GM19467 (cell line): ENCODE measurements around the gene MMP3.

ENCODE experiments used
- ATAC-seq: cut with Tn5 transposase; IDR thresholded peaks from one replicate; pipeline ENCODE4 v1.9.1; 2021; ENCODE audit warnings: mild to moderate bottlenecking, moderate library complexity; ENCODE audit not compliant: unreplicated experiment

Gene MMP3

DNA sequence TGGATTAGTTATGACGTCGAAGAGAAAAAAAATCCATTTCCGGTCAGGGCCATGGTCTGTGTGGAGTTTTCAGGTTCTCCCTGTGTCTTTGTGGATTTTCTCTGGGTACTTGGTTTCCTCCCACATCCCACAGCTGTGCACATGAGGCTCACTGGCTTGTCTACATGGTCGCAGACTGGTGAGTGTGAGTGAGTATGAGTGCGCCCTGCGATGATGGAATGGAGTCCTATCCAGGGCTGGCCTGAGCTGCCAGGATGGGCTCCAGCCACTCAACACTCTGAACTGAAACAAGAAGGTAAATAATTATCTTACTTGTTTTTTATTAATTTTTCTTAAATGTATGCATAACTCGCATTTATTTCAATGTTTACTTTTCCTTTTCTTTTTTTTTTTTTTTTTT is 10.8 kb downstream of the MMP3 start:
- no peak for ATAC-seq

DNA sequence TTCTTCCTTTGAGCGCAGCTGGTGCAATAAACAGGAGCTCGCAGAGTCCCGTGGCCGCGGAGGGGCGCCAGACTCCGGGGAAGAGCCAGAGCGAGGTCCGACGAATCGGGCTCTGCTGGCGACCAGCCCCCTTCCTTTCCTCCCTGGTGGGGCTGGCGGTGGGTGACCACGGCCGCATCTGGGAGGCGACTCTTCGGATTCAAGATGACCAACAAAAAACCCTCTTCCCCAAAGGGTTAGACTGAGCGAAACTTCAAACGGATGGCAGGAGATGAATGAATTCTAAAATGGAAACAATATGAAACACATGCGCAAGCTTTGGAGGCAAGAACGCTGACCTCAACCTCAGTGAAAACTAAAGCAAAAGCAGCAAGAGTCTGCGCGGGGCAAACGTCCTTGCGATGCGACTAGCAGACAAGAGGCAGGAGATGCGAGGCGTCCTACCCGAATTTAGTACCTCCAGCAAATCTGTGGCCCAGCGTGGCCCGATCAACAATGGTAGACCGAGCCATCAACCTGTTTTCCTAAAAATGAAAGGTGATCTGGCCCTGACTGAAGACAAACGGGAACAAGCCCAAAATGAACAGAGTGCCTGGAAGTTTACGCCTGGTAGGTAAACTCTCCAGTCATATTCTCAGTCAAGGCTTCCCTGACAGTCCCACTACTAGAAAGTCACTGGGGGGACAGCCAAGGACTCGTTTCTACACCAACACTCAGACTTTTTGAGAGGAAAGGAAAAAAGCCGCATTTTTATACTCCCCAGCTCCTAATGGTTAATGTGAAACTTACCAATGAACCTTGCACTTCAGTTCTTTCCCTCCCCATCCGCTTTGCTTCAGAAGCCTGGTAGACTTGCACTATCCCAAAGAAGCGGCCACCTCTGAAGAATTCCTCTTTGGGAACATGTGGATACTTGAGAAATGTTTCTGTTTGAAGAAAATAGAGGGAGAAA is 11.6 kb downstream of the MMP3 start:
- ATAC-seq = no peak

DNA sequence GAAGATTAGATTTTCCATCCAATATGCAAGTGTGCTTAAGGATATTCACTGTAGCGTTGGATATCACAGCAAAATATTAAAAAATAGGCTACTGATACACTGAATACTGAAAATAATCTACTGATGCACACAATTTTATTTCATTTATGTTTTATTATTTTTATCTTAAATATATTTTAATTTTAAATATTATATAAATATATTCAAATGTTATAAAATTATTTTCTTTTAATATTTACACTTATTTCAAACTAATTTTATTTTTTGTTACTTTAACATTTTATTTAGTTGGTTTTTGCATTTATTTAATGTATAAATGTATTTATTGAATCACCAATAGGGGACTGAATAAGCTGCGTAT is 12.3 kb downstream of the MMP3 start:
- no peak for ATAC-seq

DNA sequence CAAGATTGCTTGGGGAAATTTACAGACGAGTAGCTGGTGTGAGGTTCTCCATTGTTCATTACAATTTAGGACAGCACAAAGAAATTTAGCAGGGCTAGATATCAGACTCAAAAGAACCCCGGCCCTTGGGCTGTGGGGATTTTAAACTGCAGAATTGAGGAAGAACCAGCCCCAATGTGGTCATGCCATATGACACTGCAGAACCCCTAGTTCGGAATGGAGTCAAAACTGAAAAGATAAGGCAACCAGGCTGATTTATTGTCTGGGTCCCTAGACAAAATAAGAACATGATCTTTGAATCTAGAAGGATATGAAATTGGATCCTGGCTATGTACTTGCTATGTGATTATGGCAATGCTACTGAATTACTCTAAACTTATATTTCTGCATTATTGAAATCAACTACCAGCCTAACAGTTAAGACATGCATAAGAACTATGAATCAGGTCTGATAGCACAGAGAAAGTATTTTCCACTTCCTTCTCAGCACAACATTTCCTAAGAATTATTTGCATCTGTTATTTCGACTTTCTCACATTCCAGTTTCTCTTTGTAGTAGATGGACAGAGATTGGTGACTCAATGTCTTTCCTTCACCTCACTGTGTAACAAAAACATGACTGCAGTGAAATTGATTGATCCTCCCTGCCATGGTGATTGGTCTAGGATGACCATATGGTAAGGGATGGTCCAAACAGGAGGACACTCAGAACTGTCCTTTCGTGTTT is 13.2 kb downstream of the MMP3 start:
- ATAC-seq = no peak

DNA sequence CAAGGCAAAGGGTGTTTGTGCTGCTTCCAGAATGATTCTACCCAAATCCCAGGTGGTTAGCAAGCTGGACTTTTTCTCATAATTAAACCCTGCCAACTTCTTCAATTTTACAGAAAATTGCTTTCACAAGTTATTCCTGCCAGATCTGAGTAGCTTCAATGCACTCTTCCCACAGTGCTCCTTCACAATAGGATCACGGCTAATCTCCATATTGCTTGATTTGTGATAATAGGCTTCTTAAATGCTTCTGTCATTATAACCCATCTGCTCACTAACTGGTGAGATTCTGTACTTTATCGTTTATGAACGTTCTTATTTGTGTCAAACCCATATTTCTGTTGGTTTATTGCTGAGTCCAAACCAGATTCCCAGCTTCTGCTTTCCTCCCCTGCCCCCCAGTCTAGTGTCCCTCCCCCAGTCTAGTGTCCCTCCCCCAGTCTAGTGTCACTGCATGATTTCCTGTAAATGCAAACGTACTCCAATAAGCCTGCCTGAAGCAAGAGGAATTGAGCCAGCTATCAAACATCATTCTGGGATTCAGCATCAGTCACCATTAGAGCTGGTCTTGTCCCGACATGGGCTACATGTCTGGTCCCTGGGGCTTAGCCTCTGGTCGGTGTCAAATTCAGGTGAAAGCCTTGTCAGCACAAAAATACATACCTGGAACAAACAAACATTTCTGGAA is 14.0 kb downstream of the MMP3 start:
- no peak for ATAC-seq

DNA sequence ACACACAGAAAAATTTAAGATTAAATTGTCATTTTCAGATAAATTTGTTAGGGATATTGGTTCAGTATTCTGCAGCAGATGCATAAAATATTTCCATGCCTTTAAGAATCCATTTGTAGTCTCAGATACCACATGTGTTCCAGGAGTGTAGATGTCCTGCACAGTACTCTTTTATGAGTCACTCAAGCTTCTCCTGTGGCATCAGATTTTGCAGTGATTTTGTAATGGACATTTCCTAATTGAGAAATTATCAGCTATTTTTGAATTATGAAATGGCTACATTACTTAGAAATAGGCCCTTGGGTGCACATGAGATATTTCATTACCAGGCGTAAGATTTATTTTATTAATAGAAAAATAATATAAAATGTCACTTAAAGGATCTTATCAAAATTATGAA is 18.9 kb downstream of the MMP3 start:
- no peak for ATAC-seq

DNA sequence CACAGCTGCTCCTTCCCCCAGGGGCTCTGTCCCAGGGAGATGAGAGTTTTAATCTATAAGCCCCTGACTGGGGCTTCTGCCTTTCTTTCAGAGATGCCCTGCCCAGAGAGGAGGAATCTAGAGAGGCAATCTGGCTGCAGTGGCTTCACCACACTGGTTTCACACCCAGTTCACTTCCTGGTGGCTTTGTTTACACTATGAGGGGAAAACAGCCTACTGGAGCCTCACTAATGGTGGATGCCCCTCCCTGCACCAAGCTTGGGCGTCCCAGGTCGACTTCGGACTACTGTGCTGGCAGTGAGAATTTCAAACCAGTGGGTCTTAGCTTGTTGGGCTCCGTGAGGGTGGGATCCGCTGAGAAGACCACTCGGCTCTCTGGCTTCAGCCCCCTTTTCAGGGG is 23.9 kb downstream of the MMP3 start:
- ATAC-seq = no peak

DNA sequence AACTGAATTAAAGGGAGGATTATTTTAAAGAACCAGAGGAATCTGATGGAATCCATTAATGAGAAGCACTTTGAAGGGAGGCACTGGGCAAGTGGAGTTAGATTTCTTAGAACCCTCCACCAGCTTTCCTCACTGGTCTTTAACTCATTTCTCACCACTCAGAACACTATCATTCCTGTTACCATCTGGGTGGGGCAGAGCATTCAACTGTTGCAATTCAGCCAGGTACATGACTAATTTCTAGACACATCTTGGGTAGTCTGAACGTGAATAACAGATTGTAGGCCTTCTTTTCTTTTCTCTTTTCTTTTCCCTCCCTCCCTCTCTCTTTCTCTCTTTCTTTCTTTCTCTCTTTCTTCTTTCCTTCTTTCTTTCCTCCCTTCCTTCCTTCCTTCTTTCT is 29.9 kb downstream of the MMP3 start:
- ATAC-seq = no peak

DNA sequence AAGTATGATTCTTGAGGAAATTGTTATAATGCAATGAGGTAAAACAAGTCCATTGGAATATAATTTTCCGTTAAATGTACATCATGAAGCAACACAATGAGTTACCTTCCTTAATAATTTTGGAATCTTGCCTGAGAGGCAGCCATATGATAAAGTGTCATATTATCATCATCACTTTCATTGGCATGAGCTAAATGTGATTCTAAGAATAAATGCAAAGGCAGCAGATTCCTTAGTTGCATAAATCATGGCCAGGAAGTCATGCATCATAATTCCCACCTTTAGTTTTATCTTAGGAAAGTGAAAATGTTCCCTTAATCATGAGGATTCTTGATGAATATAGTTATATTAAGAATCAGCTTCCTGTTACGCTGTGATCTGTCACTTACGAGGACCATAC is 31.2 kb downstream of the MMP3 start:
- no peak for ATAC-seq

DNA sequence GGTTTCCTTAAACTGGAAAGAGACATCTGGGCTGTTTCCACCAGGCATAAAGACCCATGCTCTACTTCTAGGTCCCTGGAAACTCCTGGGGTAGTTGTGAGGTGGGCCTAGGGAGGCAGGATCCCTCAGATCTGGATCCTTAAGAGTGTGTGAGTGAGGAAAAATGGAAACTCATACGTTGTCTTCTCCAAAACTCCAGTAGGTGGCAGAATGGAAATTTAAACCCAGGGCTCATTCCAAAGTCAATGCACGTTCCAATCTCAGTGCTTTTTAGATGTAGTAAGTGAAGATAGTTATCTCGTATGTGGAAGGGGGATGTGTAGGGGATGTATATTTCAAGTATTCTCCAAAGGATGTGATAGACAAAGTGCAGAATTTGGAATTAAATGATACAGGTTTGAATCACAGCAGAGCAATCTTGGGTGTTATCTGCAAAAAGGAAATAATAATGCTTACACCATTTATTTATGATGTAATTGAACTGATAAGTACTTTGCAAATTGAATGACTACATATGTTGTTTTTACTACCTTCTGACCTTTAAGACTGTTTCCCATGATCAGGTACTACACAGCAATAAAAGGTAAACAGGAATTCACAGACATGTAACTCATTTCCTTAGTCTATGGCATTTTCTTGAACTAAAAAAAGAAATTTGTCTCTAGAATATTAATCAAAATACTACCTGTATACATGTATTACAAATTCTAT is 32.3 kb downstream of the MMP3 start:
- no peak for ATAC-seq

DNA sequence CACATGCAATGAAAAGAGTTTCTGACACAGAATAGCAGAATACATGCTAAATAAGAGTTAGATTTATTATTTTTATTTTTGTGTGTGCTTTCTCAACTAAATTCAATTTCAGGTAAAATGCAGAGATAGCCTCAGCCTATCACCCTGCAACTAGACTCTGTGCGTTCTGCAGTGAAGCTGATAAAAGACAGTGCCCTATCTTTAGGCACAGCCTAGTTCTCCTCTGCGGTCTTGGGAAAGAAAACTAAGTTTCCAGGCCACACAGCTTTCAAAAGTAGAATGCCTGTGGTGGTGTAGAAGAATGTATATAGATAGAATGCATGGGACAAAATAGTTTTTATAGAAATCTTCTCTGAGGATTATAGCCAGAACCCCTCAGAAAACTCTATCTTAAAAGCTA is 33.4 kb downstream of the MMP3 start:
- ATAC-seq = no peak

DNA sequence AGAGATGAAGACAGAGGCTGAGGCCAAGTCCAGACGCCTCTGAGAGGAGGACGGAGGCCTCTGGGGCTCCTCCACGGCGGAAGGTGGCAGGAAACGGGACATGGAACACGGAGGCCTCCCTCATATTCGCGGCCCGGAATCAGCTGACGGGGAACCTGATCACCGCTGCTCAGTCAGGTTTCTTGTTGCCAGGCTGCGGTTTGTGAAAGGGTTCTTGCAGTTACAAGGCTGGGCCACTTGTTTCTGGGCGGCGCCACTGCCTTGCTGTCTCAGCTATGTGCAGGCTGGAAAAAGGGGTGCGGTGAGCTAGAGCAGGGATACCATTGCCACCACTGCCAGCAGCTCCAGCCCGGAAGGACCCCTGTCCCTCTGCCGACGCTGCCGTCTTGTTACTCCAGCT is 35.5 kb downstream of the MMP3 start:
- ATAC-seq = no peak

DNA sequence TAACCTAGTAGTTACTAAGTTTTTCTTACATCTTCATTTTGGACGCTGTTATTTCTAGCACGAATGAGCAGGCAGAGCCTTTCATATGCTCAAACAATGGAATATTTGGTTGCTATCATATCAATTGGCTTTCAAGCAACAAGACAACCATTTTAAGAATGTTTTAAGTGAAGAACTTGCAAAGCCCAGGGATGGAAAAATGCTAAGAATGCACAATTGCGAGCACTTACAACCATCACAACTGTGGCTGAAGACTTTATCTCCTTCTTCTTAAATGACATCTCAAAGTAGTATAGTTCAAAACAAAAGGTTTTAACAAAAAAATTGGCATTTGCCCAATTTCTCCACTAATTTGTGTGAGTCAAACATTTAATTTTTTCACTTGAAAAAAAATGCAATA is 37.1 kb downstream of the MMP3 start:
- no peak for ATAC-seq

DNA sequence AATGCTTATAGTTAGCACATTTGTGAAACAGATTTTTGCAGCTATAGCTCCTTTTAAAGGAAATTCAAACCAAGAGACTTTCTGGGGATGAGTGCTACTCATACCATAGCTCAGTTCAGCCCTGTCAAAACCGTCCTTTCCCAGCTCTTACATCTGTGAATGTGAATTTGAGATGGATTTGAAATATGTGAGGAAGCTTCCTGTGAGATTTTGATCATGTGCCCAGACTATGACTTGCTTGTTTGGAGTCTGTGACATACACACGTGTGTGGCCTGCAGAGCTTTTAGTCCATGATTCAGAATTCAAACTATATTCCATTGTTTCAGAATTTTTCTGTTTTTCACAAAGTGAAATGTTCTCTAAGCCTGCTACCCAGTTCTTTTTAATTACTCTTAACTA is 41.1 kb downstream of the MMP3 start:
- no peak for ATAC-seq

DNA sequence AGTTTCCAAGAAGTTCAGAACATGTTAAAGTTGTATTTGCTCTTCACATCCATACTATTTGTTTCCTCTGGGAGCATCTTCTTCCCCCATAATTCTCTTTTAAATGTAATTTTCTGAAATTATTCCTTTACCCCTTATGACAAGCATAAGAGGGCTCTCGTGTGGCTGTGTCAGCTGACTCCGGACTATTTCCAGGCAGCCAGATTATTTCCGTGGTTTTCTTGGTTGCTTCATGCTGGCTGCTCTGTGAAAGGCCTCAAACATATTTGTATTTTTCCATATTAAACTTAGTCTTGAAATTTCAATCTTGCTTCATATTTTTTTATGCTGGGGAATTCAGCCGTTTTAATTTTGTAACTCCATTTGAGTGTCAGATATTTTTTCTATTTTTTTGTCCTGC is 42.6 kb downstream of the MMP3 start:
- no peak for ATAC-seq

DNA sequence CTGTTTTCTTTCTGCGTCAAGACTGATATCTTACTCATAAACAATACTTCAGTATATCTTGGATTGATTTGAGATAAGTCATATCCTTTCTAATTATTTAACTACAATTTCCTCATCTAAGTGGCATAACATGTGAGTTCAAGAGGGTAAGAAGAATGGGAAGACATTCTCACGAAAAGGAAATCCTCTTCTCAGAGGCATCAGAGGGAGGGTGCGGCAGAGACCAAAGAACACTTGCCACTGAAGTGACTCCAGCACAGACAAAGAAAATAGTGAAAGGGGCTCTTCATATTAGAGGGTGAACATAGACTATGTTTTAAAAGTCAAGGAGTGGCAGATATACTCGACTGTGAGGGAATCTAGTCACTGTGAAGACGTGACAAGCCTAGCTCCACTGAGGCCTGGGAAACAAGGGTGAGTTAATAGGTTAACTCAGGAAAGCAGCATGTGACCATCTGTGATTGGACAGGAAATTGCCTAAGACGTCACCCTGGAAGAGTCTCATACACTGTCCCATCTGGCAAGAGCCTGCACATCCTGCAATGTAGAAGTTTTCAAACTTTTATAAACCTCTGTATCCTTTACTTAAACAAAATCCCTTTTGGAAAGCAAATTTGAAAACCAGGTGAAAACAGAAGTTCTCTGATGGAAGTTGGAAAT is 43.6 kb downstream of the MMP3 start:
- no peak for ATAC-seq

DNA sequence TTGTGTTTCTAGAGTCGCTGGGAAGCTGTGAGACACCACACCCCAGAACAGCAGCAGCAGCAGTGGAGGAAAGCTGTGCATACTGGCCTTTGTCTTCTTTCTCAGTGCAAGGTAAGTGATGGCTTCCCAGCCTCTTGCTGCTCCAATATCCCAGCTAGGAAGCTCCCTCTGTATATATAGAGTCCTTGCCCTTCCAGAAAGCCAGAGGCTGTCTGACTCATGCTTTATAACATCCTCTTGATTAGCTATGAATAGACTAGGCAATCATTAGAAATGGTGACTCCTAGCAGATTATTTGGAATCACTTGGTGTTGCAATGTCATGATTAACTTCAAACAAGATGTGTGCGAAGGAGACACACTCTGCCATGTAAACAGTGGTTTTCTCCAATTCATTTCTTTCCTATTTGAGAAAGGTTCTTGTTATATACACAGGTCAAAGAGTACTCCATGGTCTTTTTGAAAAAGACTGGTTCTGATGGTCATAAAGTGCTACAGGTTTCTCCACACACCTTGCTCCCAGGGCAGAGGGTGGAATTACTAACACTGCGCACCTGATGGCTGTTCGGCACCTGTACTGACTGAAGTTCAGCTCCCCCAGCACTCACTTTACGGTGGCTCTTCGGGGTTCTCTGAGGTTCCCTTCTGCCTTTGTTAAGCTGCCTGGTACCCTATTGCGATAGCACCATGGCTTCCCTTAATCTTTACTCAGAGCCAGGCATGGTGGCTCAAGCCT is 45.2 kb downstream of the MMP3 start, which contains the start of gene MMP1:
Gene MMP1, minus strand, starts transcription at position 149 of the 735 bp plus-strand sequence. Its CDS starts 68 bp downstream, at position 81.
- no peak for ATAC-seq

DNA sequence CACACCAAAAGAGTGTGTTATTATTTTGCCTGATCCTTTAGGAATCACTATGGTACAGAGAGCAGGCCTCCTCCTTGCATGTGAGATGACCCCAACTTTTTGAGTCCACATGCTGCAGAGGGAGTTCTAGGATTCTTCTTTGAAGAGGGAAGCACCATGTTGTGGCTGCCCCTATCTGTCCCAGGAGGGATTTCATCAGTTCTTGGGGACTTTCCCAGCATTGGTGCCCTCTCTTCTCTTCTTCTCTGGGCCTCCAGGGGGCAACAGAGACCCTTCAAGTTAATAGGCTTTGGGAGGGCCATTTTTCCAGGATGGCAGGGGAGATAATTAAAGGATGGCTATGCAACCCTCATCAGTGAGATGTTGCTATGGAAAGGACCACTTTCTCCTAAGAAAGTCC is 49.0 kb downstream of the MMP3 start:
- ATAC-seq = peak; percentile 91

DNA sequence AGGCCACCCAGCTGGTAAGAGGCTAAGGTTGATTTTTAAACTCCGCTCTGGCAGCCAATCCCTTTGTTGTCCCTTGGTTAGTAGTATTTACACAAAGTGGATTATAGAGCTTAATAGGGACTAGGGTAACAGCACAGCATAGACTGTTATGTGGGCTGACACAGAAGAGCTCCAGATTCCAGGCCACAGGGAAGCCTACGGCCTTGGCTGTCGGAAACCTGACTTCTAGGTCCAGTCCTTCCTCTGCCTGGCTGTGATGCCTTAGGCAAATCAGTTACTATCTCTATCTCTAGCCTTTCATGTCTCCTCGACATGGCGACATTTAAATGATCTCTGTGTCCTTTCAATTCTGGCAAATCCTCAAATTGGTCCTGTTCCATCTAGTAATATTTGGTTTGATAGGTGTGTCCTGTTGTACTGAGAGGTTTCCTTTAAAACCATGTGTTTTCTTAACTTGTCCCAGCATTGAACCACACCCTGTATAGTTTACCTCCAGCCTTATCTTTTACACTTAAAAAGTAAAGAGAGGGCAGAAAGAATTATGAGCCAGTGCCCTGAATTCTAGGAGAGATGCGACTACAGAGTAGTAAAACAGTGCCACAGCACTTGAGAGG is 49.6 kb downstream of the MMP3 start:
- no peak for ATAC-seq
